Measurements from ENCODE around the gene UBE3D.
"Not testable (repeated sequence)": the region's sequence is repeated elsewhere in the genome, so short reads cannot be mapped to it uniquely, and the experiment has no call there.

UBE3D gene

GRCh38 chr6:82906489-82906888 lies 159.2 kb downstream of the UBE3D start:
- Histone ChIP-seq H3K27me3 (ENCODE audit: control insufficient read depth in 1 of 2, insufficient read depth in 2 of 2, low read length in 2 of 2) (no peaks in the 10 kb centered on the region), H3K27ac (ENCODE audit: low read depth, low read length) (no peak overlapping the region), H3K4me1 (ENCODE audit: control insufficient read depth in 1 of 2, insufficient read depth in 2 of 2, low read length in 2 of 2) (no peaks in the 10 kb centered on the region), H3K36me3 (ENCODE audit: control insufficient read depth in 1 of 2, insufficient read depth in 2 of 2, low read length in 2 of 2) (no peaks in the 10 kb centered on the region), H3K4me3 (ENCODE audit: low read depth in 1 of 2, low read length in 2 of 2) (no peak overlapping the region), H3K9me3 (ENCODE audit: control insufficient read depth in 1 of 2, low read length in 2 of 2) (no peaks in the 10 kb centered on the region), H3K9ac (ENCODE audit: low read depth in 1 of 2, low read length in 2 of 2) (no peak overlapping the region)

GRCh38 chr6:82904860-82905259 lies 160.8 kb downstream of the UBE3D start:
- H3K9ac ChIP-seq (ENCODE audit: low read depth in 1 of 2, low read length in 2 of 2), result no peak overlapping the region
- no peak overlapping the region for H3K27ac ChIP-seq (ENCODE audit: low read depth, low read length)
- H3K36me3 ChIP-seq (ENCODE audit: control insufficient read depth in 1 of 2, insufficient read depth in 2 of 2, low read length in 2 of 2), result no peaks in the 10 kb centered on the region
- no peaks in the 10 kb centered on the region for H3K4me1 ChIP-seq (ENCODE audit: control insufficient read depth in 1 of 2, insufficient read depth in 2 of 2, low read length in 2 of 2)
- no peaks in the 10 kb centered on the region for H3K9me3 ChIP-seq (ENCODE audit: control insufficient read depth in 1 of 2, low read length in 2 of 2)
- no peak overlapping the region for H3K4me3 ChIP-seq (ENCODE audit: low read depth in 1 of 2, low read length in 2 of 2)
- H3K27me3 ChIP-seq (ENCODE audit: control insufficient read depth in 1 of 2, insufficient read depth in 2 of 2, low read length in 2 of 2), result no peaks in the 10 kb centered on the region

GRCh38 chr6:82904257-82904656 lies 161.4 kb downstream of the UBE3D start:
- Histone ChIP-seq H3K4me1 (ENCODE audit: control insufficient read depth in 1 of 2, insufficient read depth in 2 of 2, low read length in 2 of 2) (no peaks in the 10 kb centered on the region), H3K27me3 (ENCODE audit: control insufficient read depth in 1 of 2, insufficient read depth in 2 of 2, low read length in 2 of 2) (no peaks in the 10 kb centered on the region), H3K9ac (ENCODE audit: low read depth in 1 of 2, low read length in 2 of 2) (no peak overlapping the region), H3K9me3 (ENCODE audit: control insufficient read depth in 1 of 2, low read length in 2 of 2) (no peaks in the 10 kb centered on the region), H3K27ac (ENCODE audit: low read depth, low read length) (no peak overlapping the region), H3K4me3 (ENCODE audit: low read depth in 1 of 2, low read length in 2 of 2) (no peak overlapping the region), H3K36me3 (ENCODE audit: control insufficient read depth in 1 of 2, insufficient read depth in 2 of 2, low read length in 2 of 2) (no peaks in the 10 kb centered on the region)

- H3K4me1 ChIP-seq (ENCODE audit: control insufficient read depth in 1 of 2, insufficient read depth in 2 of 2, low read length in 2 of 2), result no peaks in the 10 kb centered on the region
- H3K9me3 ChIP-seq (ENCODE audit: control insufficient read depth in 1 of 2, low read length in 2 of 2), result no peaks in the 10 kb centered on the region
- H3K4me3 ChIP-seq (ENCODE audit: low read depth in 1 of 2, low read length in 2 of 2), result no peak overlapping the region
- H3K36me3 ChIP-seq (ENCODE audit: control insufficient read depth in 1 of 2, insufficient read depth in 2 of 2, low read length in 2 of 2), result no peaks in the 10 kb centered on the region
- H3K9ac ChIP-seq (ENCODE audit: low read depth in 1 of 2, low read length in 2 of 2), result no peak overlapping the region
- H3K27me3 ChIP-seq (ENCODE audit: control insufficient read depth in 1 of 2, insufficient read depth in 2 of 2, low read length in 2 of 2), result no peaks in the 10 kb centered on the region
- no peak overlapping the region for H3K27ac ChIP-seq (ENCODE audit: low read depth, low read length)
Observed at GRCh38 chr6:82902290-82902689, 163.4 kb downstream of the UBE3D start.

GRCh38 chr6:82894653-82895259 lies 170.9 kb downstream of the UBE3D start:
- no peak overlapping the region for H3K27ac ChIP-seq (ENCODE audit: low read depth, low read length)
- no peaks in the 10 kb centered on the region for H3K4me1 ChIP-seq (ENCODE audit: control insufficient read depth in 1 of 2, insufficient read depth in 2 of 2, low read length in 2 of 2)
- no peak overlapping the region for H3K4me3 ChIP-seq (ENCODE audit: low read depth in 1 of 2, low read length in 2 of 2)
- no peaks in the 10 kb centered on the region for H3K9me3 ChIP-seq (ENCODE audit: control insufficient read depth in 1 of 2, low read length in 2 of 2)
- no peak overlapping the region for H3K9ac ChIP-seq (ENCODE audit: low read depth in 1 of 2, low read length in 2 of 2)
- no peaks in the 10 kb centered on the region for H3K36me3 ChIP-seq (ENCODE audit: control insufficient read depth in 1 of 2, insufficient read depth in 2 of 2, low read length in 2 of 2)
- no peaks in the 10 kb centered on the region for H3K27me3 ChIP-seq (ENCODE audit: control insufficient read depth in 1 of 2, insufficient read depth in 2 of 2, low read length in 2 of 2)

GRCh38 chr6:82893889-82894652 lies 171.6 kb downstream of the UBE3D start:
- no peak overlapping the region for H3K27ac ChIP-seq (ENCODE audit: low read depth, low read length)
- no peak overlapping the region for H3K4me3 ChIP-seq (ENCODE audit: low read depth in 1 of 2, low read length in 2 of 2)
- H3K9ac ChIP-seq (ENCODE audit: low read depth in 1 of 2, low read length in 2 of 2), result no peak overlapping the region
- no peaks in the 10 kb centered on the region for H3K36me3 ChIP-seq (ENCODE audit: control insufficient read depth in 1 of 2, insufficient read depth in 2 of 2, low read length in 2 of 2)
- H3K4me1 ChIP-seq (ENCODE audit: control insufficient read depth in 1 of 2, insufficient read depth in 2 of 2, low read length in 2 of 2), result no peaks in the 10 kb centered on the region
- H3K9me3 ChIP-seq (ENCODE audit: control insufficient read depth in 1 of 2, low read length in 2 of 2), result no peaks in the 10 kb centered on the region
- H3K27me3 ChIP-seq (ENCODE audit: control insufficient read depth in 1 of 2, insufficient read depth in 2 of 2, low read length in 2 of 2), result no peaks in the 10 kb centered on the region

- not testable (repeated sequence) for H3K27ac ChIP-seq (ENCODE audit: low read depth, low read length); H3K36me3 ChIP-seq (ENCODE audit: control insufficient read depth in 1 of 2, insufficient read depth in 2 of 2, low read length in 2 of 2); H3K9ac ChIP-seq (ENCODE audit: low read depth in 1 of 2, low read length in 2 of 2); H3K27me3 ChIP-seq (ENCODE audit: control insufficient read depth in 1 of 2, insufficient read depth in 2 of 2, low read length in 2 of 2); H3K4me3 ChIP-seq (ENCODE audit: low read depth in 1 of 2, low read length in 2 of 2); H3K4me1 ChIP-seq (ENCODE audit: control insufficient read depth in 1 of 2, insufficient read depth in 2 of 2, low read length in 2 of 2); H3K9me3 ChIP-seq (ENCODE audit: control insufficient read depth in 1 of 2, low read length in 2 of 2)
Observed at GRCh38 chr6:82891503-82891902, 174.1 kb downstream of the UBE3D start.

GRCh38 chr6:82891076-82891475 lies 174.6 kb downstream of the UBE3D start:
- Histone ChIP-seq H3K36me3 (ENCODE audit: control insufficient read depth in 1 of 2, insufficient read depth in 2 of 2, low read length in 2 of 2) (no peaks in the 10 kb centered on the region), H3K4me1 (ENCODE audit: control insufficient read depth in 1 of 2, insufficient read depth in 2 of 2, low read length in 2 of 2) (no peaks in the 10 kb centered on the region), H3K4me3 (ENCODE audit: low read depth in 1 of 2, low read length in 2 of 2) (no peak overlapping the region), H3K27me3 (ENCODE audit: control insufficient read depth in 1 of 2, insufficient read depth in 2 of 2, low read length in 2 of 2) (no peaks in the 10 kb centered on the region), H3K9me3 (ENCODE audit: control insufficient read depth in 1 of 2, low read length in 2 of 2) (no peaks in the 10 kb centered on the region), H3K9ac (ENCODE audit: low read depth in 1 of 2, low read length in 2 of 2) (no peak overlapping the region), H3K27ac (ENCODE audit: low read depth, low read length) (no peak overlapping the region)

- no peaks in the 10 kb centered on the region for H3K27me3 ChIP-seq (ENCODE audit: control insufficient read depth in 1 of 2, insufficient read depth in 2 of 2, low read length in 2 of 2)
- no peak overlapping the region for H3K27ac ChIP-seq (ENCODE audit: low read depth, low read length)
Observed at GRCh38 chr6:82890240-82890639, 175.4 kb downstream of the UBE3D start.

GRCh38 chr6:82889143-82889542 lies 176.5 kb downstream of the UBE3D start:
- no peaks in the 10 kb centered on the region for H3K9me3 ChIP-seq (ENCODE audit: control insufficient read depth in 1 of 2, low read length in 2 of 2)
- no peaks in the 10 kb centered on the region for H3K36me3 ChIP-seq (ENCODE audit: control insufficient read depth in 1 of 2, insufficient read depth in 2 of 2, low read length in 2 of 2)
- no peak overlapping the region for H3K9ac ChIP-seq (ENCODE audit: low read depth in 1 of 2, low read length in 2 of 2)
- no peaks in the 10 kb centered on the region for H3K27me3 ChIP-seq (ENCODE audit: control insufficient read depth in 1 of 2, insufficient read depth in 2 of 2, low read length in 2 of 2)
- H3K4me3 ChIP-seq (ENCODE audit: low read depth in 1 of 2, low read length in 2 of 2), result no peak overlapping the region
- H3K27ac ChIP-seq (ENCODE audit: low read depth, low read length), result no peak overlapping the region
- no peaks in the 10 kb centered on the region for H3K4me1 ChIP-seq (ENCODE audit: control insufficient read depth in 1 of 2, insufficient read depth in 2 of 2, low read length in 2 of 2)

More at GRCh38 chr6:82890240-82890639, 175.4 kb downstream of the UBE3D start:
- Histone ChIP-seq H3K9me3 (ENCODE audit: control insufficient read depth in 1 of 2, low read length in 2 of 2) (no peaks in the 10 kb centered on the region), H3K4me3 (ENCODE audit: low read depth in 1 of 2, low read length in 2 of 2) (no peak overlapping the region), H3K9ac (ENCODE audit: low read depth in 1 of 2, low read length in 2 of 2) (no peak overlapping the region), H3K4me1 (ENCODE audit: control insufficient read depth in 1 of 2, insufficient read depth in 2 of 2, low read length in 2 of 2) (no peaks in the 10 kb centered on the region), H3K36me3 (ENCODE audit: control insufficient read depth in 1 of 2, insufficient read depth in 2 of 2, low read length in 2 of 2) (no peaks in the 10 kb centered on the region)

All from duodenal mucosa (tissue), 2 donors.